CD8-positive, alpha-beta memory T cell (primary cell): ENCODE data around the gene NFIC. TPM values are rescaled to one million over a fixed set of nuclear protein-coding genes. Genes with fewer than 3 reads are reported as not detected.

Experiments used
- CTCF ChIA-PET: fragments of 350-600 bp; sonication (Branson Sonifier 250); formaldehyde crosslinking; loops from one replicate; lab custom pipeline; 2021; ENCODE audit warnings: antibody characterized with exemption; lab: Charles Lee
- POLR2A ChIA-PET: fragments of 350-600 bp; sonication (Branson Sonifier 250); formaldehyde crosslinking; loops from one replicate; lab custom pipeline; 2021; ENCODE audit warnings: antibody characterized with exemption; lab: Charles Lee
- DNase-seq, 5 donors: peaks; one replicate each; pipeline versions ENCODE4 v3.0.0 to v3.0.0-alpha.2; 2020 to 2022; ENCODE audit warnings: mixed read lengths in 1 of 5
- H3K27ac ChIP-seq: one replicate; pipeline ENCODE4 v1.7.0; 2013; ENCODE audit warnings: low read depth, mild to moderate bottlenecking, low read length, moderate library complexity
- H3K27me3 ChIP-seq: 2 replicates; pipeline ENCODE4 v1.7.0; 2013; ENCODE audit warnings: low read length, mild to moderate bottlenecking; ENCODE audit not compliant: insufficient read depth, poor library complexity, severe bottlenecking
- H3K36me3 ChIP-seq: 2 replicates; pipeline ENCODE4 v1.7.0; 2013; ENCODE audit warnings: mild to moderate bottlenecking, low read length, moderate library complexity; ENCODE audit not compliant: insufficient read depth
- H3K4me1 ChIP-seq: 2 replicates; pipeline ENCODE4 v1.7.0; 2013; ENCODE audit warnings: mild to moderate bottlenecking, low read length, moderate library complexity; ENCODE audit not compliant: insufficient read depth
- H3K4me3 ChIP-seq: 2 replicates; pipeline ENCODE4 v1.7.0; 2013; ENCODE audit warnings: mild to moderate bottlenecking, low read length
- H3K9me3 ChIP-seq: 2 replicates; pipeline ENCODE4 v1.7.0; 2013; ENCODE audit warnings: mild to moderate bottlenecking, low read length
- H3K27ac Mint-ChIP-seq, 8 donors: one replicate each; pipeline ENCODE4 v1.8.0; 2020 to 2021; ENCODE audit warnings: mixed read lengths in 8 of 8, mild to moderate bottlenecking in 6 of 8, inconsistent platforms in 3 of 8, moderate library complexity in 3 of 8
- H3K27me3 Mint-ChIP-seq, 2 donors: one replicate each; pipeline ENCODE4 v1.8.0; 2020 to 2021; ENCODE audit warnings: mixed read lengths in 2 of 2, mild to moderate bottlenecking in 1 of 2, moderate library complexity in 1 of 2
- H3K36me3 Mint-ChIP-seq, 3 donors: one replicate each; pipeline ENCODE4 v1.8.0; 2020 to 2021; ENCODE audit warnings: mixed read lengths in 3 of 3, inconsistent platforms in 1 of 3, mild to moderate bottlenecking in 1 of 3
- H3K4me1 Mint-ChIP-seq, 3 donors: one replicate each; pipeline ENCODE4 v1.8.0; 2020 to 2021; ENCODE audit warnings: mixed read lengths in 3 of 3, inconsistent platforms in 1 of 3, mild to moderate bottlenecking in 1 of 3
- H3K4me3 Mint-ChIP-seq, 7 donors: one replicate each; pipeline ENCODE4 v1.8.0; 2020 to 2021; ENCODE audit warnings: mixed read lengths in 7 of 7, mild to moderate bottlenecking in 6 of 7, moderate library complexity in 4 of 7, inconsistent platforms in 2 of 7
- H3K9me3 Mint-ChIP-seq, 5 donors: one replicate each; pipeline ENCODE4 v1.8.0; 2020 to 2022; ENCODE audit warnings: mixed read lengths in 5 of 5, mild to moderate bottlenecking in 3 of 5, moderate library complexity in 2 of 5, inconsistent platforms in 1 of 5
- polyA plus RNA-seq: library from polyadenylated mRNA; unstranded; fragments of 300-500 nt; fragmentation: Illumina TruSeq; gene quantifications from one replicate; pipeline ENCODE4 v1.2.3, GENCODE V29; 2021
- total RNA-seq, 2 experiments: library from RNA; stranded (reverse); gene quantifications; one replicate each; pipeline ENCODE4 v1.2.3, GENCODE V29; 2021

NFIC gene
- total and polyA plus RNA-seq, 3 experiments from 2014 or later, result 16.1 to 19.4 (median 17.8) TPM

- Mint-ChIP-seq H3K27ac (peak overlapping the region in 7 of 8 donors; percentile 12 to 89 (median 74)), H3K27me3 (no peaks in the 10 kb centered on the region), H3K4me1 (peaks cover 28 to 47% (median 31%) of the 10 kb centered on the region in 3 donors), H3K36me3 (peaks cover 0 to 8% (median 0%) of the 10 kb centered on the region in 3 donors), H3K9me3 (no peaks in the 10 kb centered on the region), H3K4me3 (peak overlapping the region; percentile 77 to 93 (median 84))
- POLR2A ChIA-PET, result no interaction called here
- H3K36me3 ChIP-seq, result no peaks in the 10 kb centered on the region
- CTCF ChIA-PET, result no interaction called here
- no peak for DNase-seq
- no peaks in the 10 kb centered on the region for H3K27me3 ChIP-seq
- H3K4me1 ChIP-seq, result peaks cover 25% of the 10 kb centered on the region
- no peaks in the 10 kb centered on the region for H3K9me3 ChIP-seq
- no peak overlapping the region for H3K27ac ChIP-seq
- H3K4me3 ChIP-seq, result peak overlapping the region; percentile 63
Measured at GRCh38 chr19:3358689-3359014, 7.7 kb upstream of the NFIC start.

- POLR2A ChIA-PET, result no interaction called here
- Mint-ChIP-seq H3K4me1 (peaks cover 28 to 47% (median 31%) of the 10 kb centered on the region in 3 donors), H3K9me3 (no peaks in the 10 kb centered on the region), H3K27ac (peak overlapping the region in 7 of 8 donors; percentile 12 to 89 (median 74)), H3K4me3 (peak overlapping the region; percentile 77 to 93 (median 84)), H3K36me3 (peaks cover 0 to 8% (median 0%) of the 10 kb centered on the region in 3 donors), H3K27me3 (no peaks in the 10 kb centered on the region)
- no peaks in the 10 kb centered on the region for H3K27me3 ChIP-seq
- H3K4me3 ChIP-seq, result peak overlapping the region; percentile 63
- H3K36me3 ChIP-seq, result no peaks in the 10 kb centered on the region
- DNase-seq, result peak; percentile 58 to 82 (median 68)
- CTCF ChIA-PET, result no interaction called here
- no peaks in the 10 kb centered on the region for H3K9me3 ChIP-seq
- H3K4me1 ChIP-seq, result peaks cover 25% of the 10 kb centered on the region
- peak overlapping the region; percentile 57 for H3K27ac ChIP-seq
Measured at GRCh38 chr19:3359015-3359918, 7.1 kb upstream of the NFIC start.

- Mint-ChIP-seq H3K9me3 (no peaks in the 10 kb centered on the region), H3K27ac (peak overlapping the region in 1 of 8 donors; percentile 61), H3K36me3 (peaks cover 0 to 8% (median 0%) of the 10 kb centered on the region in 3 donors), H3K4me1 (peaks cover 29 to 53% (median 32%) of the 10 kb centered on the region in 3 donors), H3K4me3 (peak overlapping the region in 5 of 7 donors; percentile 88 to 91 (median 90)), H3K27me3 (peaks cover under 1 to 2% of the 10 kb centered on the region in 2 donors)
- POLR2A ChIA-PET, result no interaction called here
- peak overlapping the region; percentile 69 for H3K27ac ChIP-seq
- CTCF ChIA-PET, result no interaction called here
- H3K27me3 ChIP-seq, result no peaks in the 10 kb centered on the region
- peak in 1 of 5 donors; percentile 51 for DNase-seq
- no peaks in the 10 kb centered on the region for H3K9me3 ChIP-seq
- H3K4me3 ChIP-seq, result no peak overlapping the region
- H3K4me1 ChIP-seq, result peaks cover 27% of the 10 kb centered on the region
- H3K36me3 ChIP-seq, result no peaks in the 10 kb centered on the region
Measured at GRCh38 chr19:3359919-3360420, 6.4 kb upstream of the NFIC start.

GRCh38 chr19:3360421-3361383, 5.7 kb upstream of the NFIC start:
- peaks cover 2 to 4% of the 10 kb centered on the region in 2 donors for H3K27me3 Mint-ChIP-seq
- Histone ChIP-seq H3K36me3 (no peaks in the 10 kb centered on the region), H3K27me3 (no peaks in the 10 kb centered on the region), H3K9me3 (no peaks in the 10 kb centered on the region), H3K4me3 (peak overlapping the region; percentile 76), H3K4me1 (peaks cover 35% of the 10 kb centered on the region), H3K27ac (peak overlapping the region; percentile 69)
- peaks cover 0 to 8% (median 0%) of the 10 kb centered on the region in 3 donors for H3K36me3 Mint-ChIP-seq
- CTCF ChIA-PET, result interaction anchor here (0.9 kb wide), 1 partner anchor 68 kb away, joined by 4 read pairs; no protein-coding TSS in a partner anchor
- POLR2A ChIA-PET, result interaction anchor here (0.6 kb wide), 1 partner anchor 936 kb away, joined by 3 read pairs; no protein-coding TSS in a partner anchor
- peaks cover 36 to 61% (median 39%) of the 10 kb centered on the region in 3 donors for H3K4me1 Mint-ChIP-seq
- peak; percentile 57 to 81 (median 63) for DNase-seq
- H3K9me3 Mint-ChIP-seq, result no peaks in the 10 kb centered on the region
- H3K4me3 Mint-ChIP-seq, result peak overlapping the region; percentile 88 to 91 (median 90)
- peak overlapping the region; percentile 61 to 94 (median 86) for H3K27ac Mint-ChIP-seq

- ChIA-PET POLR2A (interaction anchor here (0.6 kb wide), 1 partner anchor 936 kb away, joined by 3 read pairs; no protein-coding TSS in a partner anchor), CTCF (interaction anchor here (0.9 kb wide), 1 partner anchor 67 kb away, joined by 4 read pairs; no protein-coding TSS in a partner anchor)
- no peaks in the 10 kb centered on the region for H3K9me3 ChIP-seq
- Mint-ChIP-seq H3K27ac (peak overlapping the region in 7 of 8 donors; percentile 9 to 88 (median 81)), H3K9me3 (no peaks in the 10 kb centered on the region), H3K36me3 (peaks cover 0 to 8% (median 0%) of the 10 kb centered on the region in 3 donors), H3K4me3 (peak overlapping the region; percentile 88 to 92 (median 90)), H3K4me1 (peaks cover 36 to 62% (median 40%) of the 10 kb centered on the region in 3 donors), H3K27me3 (peaks cover 2 to 4% of the 10 kb centered on the region in 2 donors)
- H3K27me3 ChIP-seq, result no peaks in the 10 kb centered on the region
- peaks cover 36% of the 10 kb centered on the region for H3K4me1 ChIP-seq
- H3K27ac ChIP-seq, result peak overlapping the region; percentile 69
- peak overlapping the region; percentile 76 for H3K4me3 ChIP-seq
- no peaks in the 10 kb centered on the region for H3K36me3 ChIP-seq
- DNase-seq, result no peak
Measured at GRCh38 chr19:3361384-3362216, 4.8 kb upstream of the NFIC start.

GRCh38 chr19:3362217-3362906, 4.0 kb upstream of the NFIC start:
- Histone ChIP-seq H3K4me1 (peaks cover 31% of the 10 kb centered on the region), H3K9me3 (no peaks in the 10 kb centered on the region), H3K27me3 (no peaks in the 10 kb centered on the region), H3K27ac (no peak overlapping the region), H3K4me3 (no peak overlapping the region), H3K36me3 (no peaks in the 10 kb centered on the region)
- ChIA-PET POLR2A (interaction anchor here (0.8 kb wide), 1 partner anchor 327 kb away, joined by 3 read pairs; no protein-coding TSS in a partner anchor), CTCF (interaction anchor here (0.5 to 0.9 kb wide), 2 partner anchors 67 to 1459 kb away, joined by 3 to 4 read pairs; no protein-coding TSS in a partner anchor)
- Mint-ChIP-seq H3K4me3 (peak overlapping the region; percentile 63 to 92 (median 84)), H3K9me3 (no peaks in the 10 kb centered on the region), H3K4me1 (peaks cover 31 to 55% (median 33%) of the 10 kb centered on the region in 3 donors), H3K27me3 (peaks cover 2 to 4% of the 10 kb centered on the region in 2 donors), H3K27ac (peak overlapping the region in 7 of 8 donors; percentile 28 to 86 (median 61)), H3K36me3 (peaks cover 0 to 8% (median 0%) of the 10 kb centered on the region in 3 donors)
- no peak for DNase-seq
